HUES48 (cell line): ENCODE data around the gene PKD2.

Experiments
- H3K27ac ChIP-seq: one replicate; pipeline ENCODE4 v1.7.0; 2013; ENCODE audit warnings: low read depth, low read length, inconsistent platforms
- H3K27me3 ChIP-seq: 2 replicates; pipeline ENCODE4 v1.6.1; 2013; ENCODE audit warnings: mild to moderate bottlenecking, low read length; ENCODE audit not compliant: control insufficient read depth, insufficient read depth
- H3K36me3 ChIP-seq: 2 replicates; pipeline ENCODE4 v1.6.1; 2013; ENCODE audit warnings: low read length; ENCODE audit not compliant: control insufficient read depth, insufficient read depth
- H3K4me1 ChIP-seq: 2 replicates; pipeline ENCODE4 v1.6.1; 2013; ENCODE audit warnings: mild to moderate bottlenecking, low read length; ENCODE audit not compliant: control insufficient read depth, insufficient read depth
- H3K4me3 ChIP-seq: 2 replicates; pipeline ENCODE4 v1.5.1; 2013; ENCODE audit warnings: mild to moderate bottlenecking, low read depth, low read length
- H3K9ac ChIP-seq: 2 replicates; pipeline ENCODE4 v1.6.1; 2013; ENCODE audit warnings: mild to moderate bottlenecking, low read depth, low read length, moderate library complexity
- H3K9me3 ChIP-seq: 2 replicates; pipeline ENCODE4 v1.6.1; 2013; ENCODE audit warnings: low read length; ENCODE audit not compliant: control insufficient read depth, insufficient read depth

Gene PKD2

GRCh38 chr4:88041626-88042025, 34.2 kb downstream of the PKD2 start:
- H3K36me3 ChIP-seq, result peaks cover 100% of the 10 kb centered on the region
- H3K27ac ChIP-seq, result no peak overlapping the region
- H3K9ac ChIP-seq, result no peak overlapping the region
- H3K9me3 ChIP-seq, result no peaks in the 10 kb centered on the region
- no peaks in the 10 kb centered on the region for H3K27me3 ChIP-seq
- no peaks in the 10 kb centered on the region for H3K4me1 ChIP-seq
- no peak overlapping the region for H3K4me3 ChIP-seq

- Histone ChIP-seq H3K4me1 (no peaks in the 10 kb centered on the region), H3K9ac (no peak overlapping the region), H3K4me3 (no peak overlapping the region), H3K9me3 (no peaks in the 10 kb centered on the region), H3K27ac (no peak overlapping the region), H3K36me3 (peaks cover 99% of the 10 kb centered on the region), H3K27me3 (no peaks in the 10 kb centered on the region)
These were observed 35.6 kb downstream of the PKD2 start for GRCh38 chr4:88043001-88043400.

GRCh38 chr4:88043586-88044340, 36.3 kb downstream of the PKD2 start:
- Histone ChIP-seq H3K27ac (no peak overlapping the region), H3K4me1 (no peaks in the 10 kb centered on the region), H3K27me3 (no peaks in the 10 kb centered on the region), H3K9me3 (no peaks in the 10 kb centered on the region), H3K9ac (no peak overlapping the region), H3K4me3 (no peak overlapping the region), H3K36me3 (peaks cover 99% of the 10 kb centered on the region)

GRCh38 chr4:88045021-88045420, 37.6 kb downstream of the PKD2 start:
- H3K27ac ChIP-seq, result no peak overlapping the region
- H3K4me1 ChIP-seq, result no peaks in the 10 kb centered on the region
- H3K4me3 ChIP-seq, result no peak overlapping the region
- H3K9me3 ChIP-seq, result no peaks in the 10 kb centered on the region
- no peaks in the 10 kb centered on the region for H3K27me3 ChIP-seq
- H3K36me3 ChIP-seq, result peaks cover 94% of the 10 kb centered on the region
- no peak overlapping the region for H3K9ac ChIP-seq

GRCh38 chr4:88054229-88054628, 46.8 kb downstream of the PKD2 start:
- Histone ChIP-seq H3K9ac (no peak overlapping the region), H3K4me1 (no peaks in the 10 kb centered on the region), H3K36me3 (peaks cover 84% of the 10 kb centered on the region), H3K9me3 (no peaks in the 10 kb centered on the region), H3K27ac (no peak overlapping the region), H3K4me3 (no peak overlapping the region), H3K27me3 (no peaks in the 10 kb centered on the region)

GRCh38 chr4:88054901-88055300, 47.5 kb downstream of the PKD2 start:
- Histone ChIP-seq H3K27me3 (no peaks in the 10 kb centered on the region), H3K9ac (no peak overlapping the region), H3K4me3 (no peak overlapping the region), H3K4me1 (no peaks in the 10 kb centered on the region), H3K9me3 (no peaks in the 10 kb centered on the region), H3K36me3 (peaks cover 87% of the 10 kb centered on the region), H3K27ac (no peak overlapping the region)

- H3K4me3 ChIP-seq, result no peak overlapping the region
- H3K9me3 ChIP-seq, result no peaks in the 10 kb centered on the region
- H3K36me3 ChIP-seq, result peaks cover 79% of the 10 kb centered on the region
- H3K27me3 ChIP-seq, result no peaks in the 10 kb centered on the region
- H3K4me1 ChIP-seq, result no peaks in the 10 kb centered on the region
- no peak overlapping the region for H3K27ac ChIP-seq
- no peak overlapping the region for H3K9ac ChIP-seq
These were observed 50.9 kb downstream of the PKD2 start for GRCh38 chr4:88058295-88058694.

- H3K4me3 ChIP-seq, result no peak overlapping the region
These were observed 52.3 kb downstream of the PKD2 start for GRCh38 chr4:88059766-88060165.

GRCh38 chr4:88060431-88060830, 53.0 kb downstream of the PKD2 start:
- no peak overlapping the region for H3K9ac ChIP-seq
- no peak overlapping the region for H3K4me3 ChIP-seq
- H3K9me3 ChIP-seq, result no peaks in the 10 kb centered on the region
- no peaks in the 10 kb centered on the region for H3K4me1 ChIP-seq
- peaks cover 87% of the 10 kb centered on the region for H3K36me3 ChIP-seq
- no peak overlapping the region for H3K27ac ChIP-seq
- no peaks in the 10 kb centered on the region for H3K27me3 ChIP-seq

More at GRCh38 chr4:88059766-88060165, 52.3 kb downstream of the PKD2 start:
- H3K4me1 ChIP-seq, result no peaks in the 10 kb centered on the region
- no peaks in the 10 kb centered on the region for H3K9me3 ChIP-seq
- H3K27me3 ChIP-seq, result no peaks in the 10 kb centered on the region
- no peak overlapping the region for H3K9ac ChIP-seq
- no peak overlapping the region for H3K27ac ChIP-seq
- peaks cover 85% of the 10 kb centered on the region for H3K36me3 ChIP-seq

GRCh38 chr4:88062311-88062710, 54.9 kb downstream of the PKD2 start:
- Histone ChIP-seq H3K4me3 (no peak overlapping the region), H3K4me1 (no peaks in the 10 kb centered on the region), H3K27me3 (no peaks in the 10 kb centered on the region), H3K9me3 (no peaks in the 10 kb centered on the region), H3K9ac (no peak overlapping the region), H3K36me3 (peaks cover 87% of the 10 kb centered on the region), H3K27ac (no peak overlapping the region)

GRCh38 chr4:88062843-88063242, 55.4 kb downstream of the PKD2 start:
- H3K27ac ChIP-seq, result no peak overlapping the region
- H3K9ac ChIP-seq, result no peak overlapping the region
- H3K4me1 ChIP-seq, result no peaks in the 10 kb centered on the region
- H3K27me3 ChIP-seq, result no peaks in the 10 kb centered on the region
- H3K36me3 ChIP-seq, result peaks cover 89% of the 10 kb centered on the region
- no peak overlapping the region for H3K4me3 ChIP-seq
- no peaks in the 10 kb centered on the region for H3K9me3 ChIP-seq
